Measurements from ENCODE around the gene PLEKHB2. TPM values are rescaled to one million over a fixed set of nuclear protein-coding genes. Genes with fewer than 3 reads are reported as not detected.

The PLEKHB2 gene
- total RNA-seq, 1 experiment from 2014 or later, result 94.8 TPM

DNA sequence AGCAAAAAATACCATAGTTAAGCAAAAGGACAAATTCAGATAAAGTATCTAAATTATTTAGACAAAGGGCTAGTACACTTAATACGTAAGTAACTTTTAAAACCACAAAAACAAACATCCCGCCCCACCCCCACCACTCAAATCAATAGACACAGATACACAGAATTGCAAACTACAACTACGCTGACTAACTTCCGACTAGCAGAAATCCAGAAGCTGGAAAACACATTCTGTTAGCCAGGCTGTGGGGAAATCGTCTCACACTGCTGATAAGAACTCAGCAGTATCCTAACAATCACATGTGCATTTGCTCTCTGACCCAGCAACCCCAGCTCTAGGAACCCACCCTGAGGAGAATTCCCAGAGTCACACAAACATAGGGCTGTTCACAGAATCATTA, 28.4 kb upstream of the PLEKHB2 start:
- Histone ChIP-seq H3K9me3 (ENCODE audit: control insufficient read depth in 1 of 2, insufficient read depth in 1 of 2, low read depth in 1 of 2, low read length in 2 of 2) (no peaks in the 10 kb centered on the region), H3K4me1 (ENCODE audit: control insufficient read depth in 1 of 2, insufficient read depth in 2 of 2, low read length in 2 of 2) (peaks cover 6 to 13% of the 10 kb centered on the region in 2 experiments; a peak in 3 of 4 replicates), H3K27me3 (ENCODE audit: insufficient read depth, low read length) (no peaks in the 10 kb centered on the region), H4K20me1 (ENCODE audit: insufficient read depth) (peaks cover 10% of the 10 kb centered on the region; the same call in 1 of the 2 replicates), H3K9me2 (ENCODE audit: insufficient read depth) (no peaks in the 10 kb centered on the region), H3K4me2 (ENCODE audit: low read length) (no peak overlapping the region), H3K79me2 (ENCODE audit: insufficient read depth, low read length) (peaks cover 100% of the 10 kb centered on the region), H3K27ac (ENCODE audit: low read depth, low read length) (no peak overlapping the region), H3K36me3 (ENCODE audit: control insufficient read depth in 1 of 2, insufficient read depth in 2 of 2, low read length in 2 of 2) (peaks cover 35 to 47% of the 10 kb centered on the region in 2 experiments), H2AFZ (ENCODE audit: low read depth, low read length, poor library complexity, severe bottlenecking) (no peak overlapping the region), H3K9ac (ENCODE audit: low read length) (no peak overlapping the region), H3K4me3 (replicated peaks in 1 of 2; ENCODE audit: low read depth in 1 of 2, low read length in 2 of 2) (no peak overlapping the region)
- intact Hi-C loops (cut with micrococcal nuclease), result no loop called here
- ATAC-seq (no peak), DNase-seq (ENCODE audit: low read depth, low spot score) (no peak)
- no peak for TF ChIP-seq ELF1 (IDR thresholded peaks at IDR 0.05; ENCODE audit: borderline replicate concordance, low read depth)
- TF ChIP-seq JUND (IDR thresholded peaks at IDR 0.05), result no peak
- no peak for TF ChIP-seq EZH2 (IDR thresholded peaks at IDR 0.05)
- no peak for TF ChIP-seq ZNF274 (IDR thresholded peaks at IDR 0.05; ENCODE audit: low read depth, low read length)
- TF ChIP-seq SP1 (IDR thresholded peaks at IDR 0.05; ENCODE audit: low read depth), result no peak
- TF ChIP-seq, protein P1, sequence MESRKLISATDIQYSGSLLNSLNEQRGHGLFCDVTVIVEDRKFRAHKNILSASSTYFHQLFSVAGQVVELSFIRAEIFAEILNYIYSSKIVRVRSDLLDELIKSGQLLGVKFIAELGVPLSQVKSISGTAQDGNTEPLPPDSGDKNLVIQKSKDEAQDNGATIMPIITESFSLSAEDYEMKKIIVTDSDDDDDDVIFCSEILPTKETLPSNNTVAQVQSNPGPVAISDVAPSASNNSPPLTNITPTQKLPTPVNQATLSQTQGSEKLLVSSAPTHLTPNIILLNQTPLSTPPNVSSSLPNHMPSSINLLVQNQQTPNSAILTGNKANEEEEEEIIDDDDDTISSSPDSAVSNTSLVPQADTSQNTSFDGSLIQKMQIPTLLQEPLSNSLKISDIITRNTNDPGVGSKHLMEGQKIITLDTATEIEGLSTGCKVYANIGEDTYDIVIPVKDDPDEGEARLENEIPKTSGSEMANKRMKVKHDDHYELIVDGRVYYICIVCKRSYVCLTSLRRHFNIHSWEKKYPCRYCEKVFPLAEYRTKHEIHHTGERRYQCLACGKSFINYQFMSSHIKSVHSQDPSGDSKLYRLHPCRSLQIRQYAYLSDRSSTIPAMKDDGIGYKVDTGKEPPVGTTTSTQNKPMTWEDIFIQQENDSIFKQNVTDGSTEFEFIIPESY (IDR thresholded peaks at IDR 0.05; ENCODE audit: extremely low read depth, insufficient replicate concordance, low read length), result no peak
- TF ChIP-seq EGR1 (IDR thresholded peaks at IDR 0.05; ENCODE audit: low read depth), result no peak
- TF ChIP-seq POLR2A (IDR thresholded peaks at IDR 0.05; ENCODE audit: borderline replicate concordance, extremely low read depth, insufficient read depth, insufficient read length), result no peak
- no peak for TF ChIP-seq EZH2phosphoT487 (IDR thresholded peaks at IDR 0.05; ENCODE audit: borderline replicate concordance)
- no peak for TF ChIP-seq TCF7L2 (IDR thresholded peaks at IDR 0.05; ENCODE audit: borderline replicate concordance, extremely low read depth, insufficient read depth, insufficient read length)
- no peak for TF ChIP-seq YY1 (IDR thresholded peaks at IDR 0.05; ENCODE audit: extremely low read depth, insufficient replicate concordance, low read depth, low read length)
- TF ChIP-seq, protein P2, sequence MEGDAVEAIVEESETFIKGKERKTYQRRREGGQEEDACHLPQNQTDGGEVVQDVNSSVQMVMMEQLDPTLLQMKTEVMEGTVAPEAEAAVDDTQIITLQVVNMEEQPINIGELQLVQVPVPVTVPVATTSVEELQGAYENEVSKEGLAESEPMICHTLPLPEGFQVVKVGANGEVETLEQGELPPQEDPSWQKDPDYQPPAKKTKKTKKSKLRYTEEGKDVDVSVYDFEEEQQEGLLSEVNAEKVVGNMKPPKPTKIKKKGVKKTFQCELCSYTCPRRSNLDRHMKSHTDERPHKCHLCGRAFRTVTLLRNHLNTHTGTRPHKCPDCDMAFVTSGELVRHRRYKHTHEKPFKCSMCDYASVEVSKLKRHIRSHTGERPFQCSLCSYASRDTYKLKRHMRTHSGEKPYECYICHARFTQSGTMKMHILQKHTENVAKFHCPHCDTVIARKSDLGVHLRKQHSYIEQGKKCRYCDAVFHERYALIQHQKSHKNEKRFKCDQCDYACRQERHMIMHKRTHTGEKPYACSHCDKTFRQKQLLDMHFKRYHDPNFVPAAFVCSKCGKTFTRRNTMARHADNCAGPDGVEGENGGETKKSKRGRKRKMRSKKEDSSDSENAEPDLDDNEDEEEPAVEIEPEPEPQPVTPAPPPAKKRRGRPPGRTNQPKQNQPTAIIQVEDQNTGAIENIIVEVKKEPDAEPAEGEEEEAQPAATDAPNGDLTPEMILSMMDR (IDR thresholded peaks at IDR 0.05 in 2 of 3, conservative IDR thresholded peaks at IDR 0.05 in 1 of 3; ENCODE audit: borderline replicate concordance in 1 of 3, insufficient read depth in 1 of 3, low read depth in 2 of 3, low read length in 2 of 3), result no peak
- TF ChIP-seq SIN3A (IDR thresholded peaks at IDR 0.05; ENCODE audit: low read depth), result no peak
- no peak for TF ChIP-seq CBX3 (IDR thresholded peaks at IDR 0.05; ENCODE audit: low read depth)
- TF ChIP-seq, protein P3, sequence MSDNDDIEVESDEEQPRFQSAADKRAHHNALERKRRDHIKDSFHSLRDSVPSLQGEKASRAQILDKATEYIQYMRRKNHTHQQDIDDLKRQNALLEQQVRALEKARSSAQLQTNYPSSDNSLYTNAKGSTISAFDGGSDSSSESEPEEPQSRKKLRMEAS (IDR thresholded peaks at IDR 0.05), result no peak
- TF ChIP-seq SRF (IDR thresholded peaks at IDR 0.05; ENCODE audit: low read depth), result no peak
- ChIA-PET CTCF (no interaction called here), RAD21 (ENCODE audit: low non-redundant PET in 1 of 2, low total read pairs in 2 of 2, uncharacterized antibody in 2 of 2, unreplicated experiment in 2 of 2) (no interaction called here), POLR2A (no interaction called here)
- BruUV-seq (replicated peaks), result no TSS peak
